Gastroesophageal sphincter (tissue), 3 donors: ENCODE data around the gene UPF2.

Experiments used
- CTCF ChIP-seq, 4 experiments: fragments of 200-600 bp in 2 of 4; fragments of 450-650 bp in 2 of 4; sonication (generic) in 1 of 4; IDR thresholded peaks; one replicate each; pipeline ENCODE4 v1.5.1; 2017 to 2019; ENCODE audit warnings: antibody characterized with exemption in 4 of 4, mild to moderate bottlenecking in 2 of 4, moderate library complexity in 2 of 4
- EP300 ChIP-seq: sonication (generic); formaldehyde crosslinking; IDR thresholded peaks from one replicate; pipeline ENCODE4 v1.6.1; 2017; ENCODE audit warnings: antibody characterized with exemption, mild to moderate bottlenecking
- POLR2A ChIP-seq, 2 donors: fragments of 450-650 bp; IDR thresholded peaks; one replicate each; pipeline ENCODE4 v1.6.1; 2017; ENCODE audit warnings: antibody characterized with exemption in 2 of 2, mild to moderate bottlenecking in 2 of 2, moderate library complexity in 1 of 2
- POLR2AphosphoS5 ChIP-seq: sonication (generic); formaldehyde crosslinking; IDR thresholded peaks from one replicate; pipeline ENCODE4 v1.6.1; 2017; ENCODE audit warnings: antibody characterized with exemption

GRCh38 chr10:11895598-11895997 is 147.0 kb downstream of the UPF2 start:
- no peak for TF ChIP-seq POLR2A (IDR thresholded peaks at IDR 0.05)
- TF ChIP-seq CTCF (IDR thresholded peaks at IDR 0.05): no peak
- TF ChIP-seq EP300: no peak
- TF ChIP-seq POLR2AphosphoS5: no peak
